Left renal cortex interstitium (tissue), 4 donors: ENCODE measurements around the gene ERG. TPM values are rescaled to one million over a fixed set of nuclear protein-coding genes. Genes with fewer than 3 reads are reported as not detected.

ENCODE experiments used
- DNase-seq, 4 donors: peaks; one replicate each; pipeline ENCODE4 v3.0.0-alpha.2; 2013; ENCODE audit warnings: low read depth in 4 of 4, low spot score in 2 of 4, missing footprints in 1 of 4
- polyA plus RNA-seq, 4 donors: library from polyadenylated mRNA; unstranded; fragments of 120-200 nt; gene quantifications; one replicate each; pipeline ENCODE4 v1.2.1, GENCODE V29; 2013; ENCODE audit not compliant: insufficient read length in 4 of 4

ERG gene
- polyA plus RNA-seq, 4 donors: 16.9 to 22.7 (median 20.6) TPM

GRCh38 chr21:38503583-38503982, 5.3 kb upstream of the ERG start:
- no peak for DNase-seq

GRCh38 chr21:38500073-38500472, 1.8 kb upstream of the ERG start:
- no peak for DNase-seq

DNA sequence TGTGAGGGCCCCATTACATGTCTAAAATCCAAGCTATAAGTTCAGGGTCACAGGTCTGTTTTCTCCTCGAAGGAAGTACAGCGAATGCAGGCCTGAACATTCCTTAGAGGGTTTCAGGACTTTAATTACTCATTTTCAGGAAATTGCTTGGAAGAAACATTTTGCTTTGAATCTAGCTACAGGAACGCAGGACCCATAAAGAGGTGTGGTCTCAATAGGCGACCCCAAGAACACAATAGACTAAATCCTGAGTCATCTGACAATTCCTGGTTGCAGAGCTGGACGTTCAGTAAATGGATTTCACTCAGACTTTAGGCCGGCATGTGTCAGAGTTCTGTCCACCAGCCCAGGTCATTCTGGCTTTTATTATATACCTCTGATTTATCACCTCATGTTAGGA, 1.0 kb upstream of the ERG start:
- no peak for DNase-seq

DNA sequence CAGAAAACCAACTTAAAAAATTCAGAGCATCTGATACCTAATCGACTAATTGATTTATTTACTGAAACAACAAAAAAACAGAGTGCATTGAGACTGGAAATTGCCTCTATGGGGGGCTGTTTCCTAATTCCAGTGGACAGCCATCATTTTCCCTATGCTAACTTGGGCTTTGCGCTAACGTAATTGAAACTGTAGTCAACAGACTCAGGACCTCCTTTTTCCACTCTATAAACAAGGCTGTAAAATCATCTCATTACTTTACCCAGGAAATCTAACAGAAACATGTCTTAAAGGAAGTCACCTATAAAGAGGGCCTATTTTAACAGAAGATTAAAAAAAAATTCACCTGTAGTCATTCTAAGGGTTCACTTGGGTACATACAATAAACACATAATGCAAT, 2.1 kb downstream of the ERG start:
- no peak for DNase-seq

DNA sequence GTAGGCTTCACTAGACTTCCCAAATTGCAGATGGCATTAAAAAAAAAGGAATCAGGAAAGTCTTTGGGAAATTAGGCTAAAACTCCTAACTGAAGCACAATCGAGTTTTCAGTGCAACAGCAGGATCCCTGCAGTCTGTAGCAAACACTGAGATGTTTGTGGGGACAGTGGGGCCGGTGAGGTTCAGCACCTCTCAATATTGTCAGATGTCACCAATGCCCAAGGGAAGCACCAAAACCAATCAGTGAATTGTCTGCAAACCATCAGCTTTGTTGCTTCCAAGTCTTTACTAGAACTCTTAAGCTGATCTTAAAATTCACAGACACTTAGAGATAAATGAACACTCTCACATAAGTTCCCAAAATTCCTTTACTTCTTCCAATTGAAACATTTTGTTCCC, 2.6 kb downstream of the ERG start:
- DNase-seq: no peak

DNA sequence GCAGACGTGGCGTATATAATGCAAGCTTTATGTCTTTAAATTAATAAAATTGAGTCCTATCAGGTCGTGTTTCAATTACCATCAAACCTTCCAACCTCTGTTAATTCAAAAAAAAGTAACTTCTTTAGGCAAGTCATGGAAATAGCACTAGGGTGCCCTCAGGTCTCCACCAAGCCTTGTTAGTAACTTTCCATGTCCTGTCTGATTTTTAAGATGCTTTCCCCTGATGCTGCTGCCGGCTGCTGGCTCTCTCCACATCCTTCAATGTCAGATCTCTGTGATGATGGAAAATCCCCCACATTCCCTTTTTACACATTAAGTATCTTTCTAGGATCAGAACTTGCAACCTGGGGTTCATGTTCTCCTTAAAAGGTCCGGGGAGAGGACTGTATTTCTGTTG, 3.0 kb downstream of the ERG start:
- no peak for DNase-seq

- no peak for DNase-seq
Measured at GRCh38 chr21:38494703-38495102, 3.6 kb downstream of the ERG start.

DNA sequence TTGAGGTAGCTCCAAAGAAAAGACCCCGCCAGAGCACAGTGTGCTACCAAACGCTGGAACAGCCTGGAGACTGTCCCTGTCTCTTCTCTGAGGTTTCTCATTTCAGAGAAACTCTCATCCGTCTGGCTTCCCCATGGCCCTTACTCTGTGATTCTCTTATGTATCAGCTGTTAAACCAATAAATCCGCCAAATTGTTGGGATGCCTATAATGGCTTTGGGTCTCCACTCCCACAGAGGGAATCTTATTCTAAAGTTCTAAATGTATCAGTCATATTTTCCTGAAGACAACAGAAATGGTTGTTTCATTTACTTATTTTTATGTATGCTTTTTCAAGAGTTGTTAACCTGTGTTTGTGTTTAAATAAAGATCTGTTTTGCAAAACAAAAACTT, 4.0 kb downstream of the ERG start:
- DNase-seq: no peak

DNA sequence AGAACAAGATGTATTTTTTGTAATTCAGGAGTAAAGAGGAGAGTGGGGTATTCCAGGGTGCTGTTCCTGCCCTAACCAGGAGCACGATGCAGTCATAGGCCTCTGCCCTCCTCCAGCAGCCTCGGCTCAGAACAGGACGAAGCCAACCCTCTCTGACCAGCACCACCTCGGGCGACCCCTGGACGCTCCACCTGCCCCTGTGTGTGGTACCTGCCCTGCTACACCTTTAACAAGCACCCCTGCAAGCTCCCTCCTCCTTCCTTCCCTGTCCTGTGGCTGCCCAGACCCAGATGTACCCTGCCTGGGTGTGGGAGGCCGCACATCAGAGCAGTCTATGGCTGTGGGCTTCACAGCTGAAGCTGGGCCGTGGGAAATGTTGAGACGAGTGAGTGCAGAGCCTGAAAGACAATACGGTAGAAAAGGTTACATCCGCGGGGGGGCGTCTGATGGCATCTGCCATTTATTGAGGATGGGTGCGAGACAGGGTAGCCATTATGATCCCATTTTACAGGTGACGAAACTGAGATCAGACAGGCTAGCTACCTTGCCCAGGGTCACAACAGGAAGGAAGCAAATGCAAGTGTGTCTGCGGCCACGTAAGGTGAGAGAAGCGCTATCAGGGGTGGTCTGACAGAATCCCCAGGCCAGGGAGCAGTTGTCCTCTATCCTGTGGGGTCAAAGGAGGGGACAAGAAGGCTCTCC, 4.6 kb downstream of the ERG start:
- DNase-seq: no peak

DNA sequence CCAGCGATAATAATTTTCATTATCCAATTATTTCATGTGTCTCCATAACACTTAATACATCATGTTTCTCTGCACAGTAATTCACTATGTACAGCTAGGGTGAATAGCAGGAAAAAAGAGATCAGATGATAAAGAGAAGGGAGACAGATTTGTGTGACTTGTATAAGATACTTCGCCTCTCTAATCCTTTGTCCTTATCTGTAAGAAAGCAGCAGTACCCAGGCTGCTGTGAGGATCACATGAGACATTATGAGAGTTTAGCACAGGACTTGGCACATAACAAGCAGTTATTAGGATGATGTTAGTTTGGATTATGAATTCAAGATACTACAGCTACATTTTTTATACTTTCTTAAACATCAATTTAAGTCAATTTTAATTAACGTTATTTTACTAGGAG, 6.3 kb downstream of the ERG start:
- no peak for DNase-seq

GRCh38 chr21:38491536-38491935, 6.7 kb downstream of the ERG start:
- DNase-seq: no peak

- DNase-seq: no peak
Measured at GRCh38 chr21:38490411-38491020, 7.8 kb downstream of the ERG start.

DNA sequence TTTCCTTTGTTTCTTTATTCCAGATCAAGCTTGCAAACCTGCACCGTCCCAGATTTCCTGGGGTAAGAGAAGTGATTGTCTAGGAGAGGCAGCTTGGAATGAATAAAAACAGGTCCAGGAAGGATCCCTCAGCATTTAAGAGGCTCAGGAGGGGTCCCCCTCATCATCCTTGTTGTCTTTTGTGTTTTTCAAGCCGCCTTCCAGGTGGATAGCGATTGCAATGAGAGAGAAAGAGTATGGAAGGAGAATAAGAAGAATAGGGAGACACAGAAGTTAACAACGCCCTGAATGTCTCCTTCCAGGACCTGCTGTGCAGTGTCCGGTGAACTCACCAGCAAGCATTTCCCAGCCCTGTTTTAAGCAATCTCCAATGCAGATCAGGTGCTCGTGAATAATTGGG, 8.5 kb downstream of the ERG start:
- no peak for DNase-seq

- DNase-seq: no peak
Measured at GRCh38 chr21:38489271-38489652, 9.0 kb downstream of the ERG start.

DNA sequence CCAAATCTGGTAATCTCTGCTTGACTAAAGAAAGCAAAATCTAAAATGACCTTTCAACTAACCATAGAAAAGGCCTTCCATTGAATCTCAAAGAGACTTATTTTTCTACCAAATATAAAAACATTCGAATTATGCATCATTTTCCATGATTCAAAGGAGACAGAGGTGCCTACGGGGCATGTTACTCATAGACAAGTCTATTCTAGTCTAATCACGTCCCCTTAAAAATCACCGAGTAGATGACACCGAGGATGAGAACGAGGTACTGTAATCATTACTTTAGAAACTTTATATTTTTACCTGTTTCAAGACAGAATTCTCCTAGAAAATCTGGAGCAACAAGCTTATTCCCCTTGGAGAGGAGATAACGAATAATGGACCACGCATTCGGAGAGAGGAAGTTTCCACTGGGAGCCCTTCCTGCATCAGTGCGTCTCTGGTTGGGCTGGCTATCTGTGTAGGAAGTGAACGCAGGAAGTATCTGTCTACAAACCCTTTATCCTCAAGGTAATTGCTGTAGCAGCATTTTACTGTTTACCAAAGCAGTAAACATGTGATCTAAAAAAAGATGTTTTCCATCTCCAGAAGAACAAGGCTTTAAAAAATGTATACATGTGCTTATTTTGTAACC, 9.5 kb downstream of the ERG start:
- no peak for DNase-seq

- DNase-seq: no peak
Measured at GRCh38 chr21:38487901-38488639, 10.2 kb downstream of the ERG start.

GRCh38 chr21:38486706-38487105, 11.6 kb downstream of the ERG start:
- no peak for DNase-seq

GRCh38 chr21:38486221-38486620, 12.1 kb downstream of the ERG start:
- DNase-seq: no peak

GRCh38 chr21:38479641-38480525, 18.4 kb downstream of the ERG start:
- DNase-seq: no peak

DNA sequence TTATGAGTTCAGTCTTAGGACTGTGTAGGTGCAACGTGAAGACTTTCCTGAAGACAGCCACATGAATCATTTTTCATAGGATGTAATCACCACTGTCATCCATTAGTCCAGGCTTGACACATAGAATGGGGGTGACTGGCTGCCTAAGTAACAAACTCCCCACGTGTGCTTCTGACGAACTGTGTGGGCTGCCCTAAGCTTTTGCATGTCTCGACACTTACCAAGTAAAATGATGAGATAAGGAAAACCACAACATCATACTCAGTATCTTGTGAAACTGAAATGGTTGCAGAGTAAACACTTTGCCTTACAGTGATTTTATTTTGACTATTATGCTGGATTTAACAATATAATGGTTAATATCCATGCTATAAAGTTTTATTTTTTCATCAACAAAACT, 19.5 kb downstream of the ERG start:
- no peak for DNase-seq

DNA sequence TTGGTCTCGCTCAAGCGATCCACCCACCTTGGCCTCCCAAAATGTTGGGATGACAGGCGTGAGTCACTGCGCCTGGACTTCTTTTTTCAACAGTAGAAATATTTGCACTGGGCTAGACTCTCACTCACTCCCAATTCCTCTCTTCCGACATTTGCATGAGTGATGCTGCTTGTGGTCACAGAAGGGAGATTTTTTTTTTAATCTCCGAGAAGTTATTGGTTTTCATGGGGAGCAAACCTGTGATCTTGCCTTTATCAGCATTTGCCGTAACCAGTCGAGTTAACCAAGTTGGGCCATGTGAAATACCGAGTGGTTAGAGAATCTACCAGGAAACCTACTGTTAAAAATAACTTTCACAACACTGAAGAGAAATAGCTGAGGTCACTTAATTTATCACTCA, 21.1 kb downstream of the ERG start:
- no peak for DNase-seq
